NCI-H2227 (cell line): ENCODE data around the gene HIVEP3.

Experiments
- DNase-seq: peaks from one replicate; lab custom pipeline; 2025; ENCODE audit not compliant: unreplicated experiment; lab: John Stamatoyannopoulos, UW

Gene HIVEP3

GRCh38 chr1:41592451-41593125, 326.1 kb downstream of the HIVEP3 start:
- DNase-seq: no peak

GRCh38 chr1:41591891-41592290, 326.8 kb downstream of the HIVEP3 start:
- no peak for DNase-seq

GRCh38 chr1:41590331-41590730, 328.4 kb downstream of the HIVEP3 start:
- no peak for DNase-seq

GRCh38 chr1:41589395-41589794, 329.3 kb downstream of the HIVEP3 start:
- DNase-seq: no peak

- DNase-seq: no peak
Observed at GRCh38 chr1:41588334-41588875, 330.3 kb downstream of the HIVEP3 start.

- DNase-seq: no peak
Observed at GRCh38 chr1:41587791-41588190, 330.9 kb downstream of the HIVEP3 start.

- no peak for DNase-seq
Observed at GRCh38 chr1:41586230-41586629, 332.5 kb downstream of the HIVEP3 start.

GRCh38 chr1:41583658-41584547, 334.8 kb downstream of the HIVEP3 start:
- no peak for DNase-seq

GRCh38 chr1:41582851-41583657, 335.7 kb downstream of the HIVEP3 start:
- DNase-seq: no peak

- no peak for DNase-seq
Observed at GRCh38 chr1:41582351-41582750, 336.4 kb downstream of the HIVEP3 start.

GRCh38 chr1:41582004-41582325, 336.8 kb downstream of the HIVEP3 start:
- DNase-seq: no peak

- no peak for DNase-seq
Observed at GRCh38 chr1:41581216-41582003, 337.3 kb downstream of the HIVEP3 start.

- DNase-seq: no peak
Observed at GRCh38 chr1:41580520-41581172, 338.1 kb downstream of the HIVEP3 start.

- DNase-seq: no peak
Observed at GRCh38 chr1:41580021-41580420, 338.7 kb downstream of the HIVEP3 start.

- no peak for DNase-seq
Observed at GRCh38 chr1:41578712-41579335, 339.9 kb downstream of the HIVEP3 start.

GRCh38 chr1:41576620-41577019, 342.1 kb downstream of the HIVEP3 start:
- DNase-seq: no peak

GRCh38 chr1:41576206-41576605, 342.5 kb downstream of the HIVEP3 start:
- no peak for DNase-seq

GRCh38 chr1:41574842-41575241, 343.9 kb downstream of the HIVEP3 start:
- DNase-seq: no peak
